ENCODE results near the gene SORCS2. TPM values are rescaled to one million over a fixed set of nuclear protein-coding genes. Genes with fewer than 3 reads are reported as not detected.

SORCS2 gene
- total RNA-seq, 1 donor from 2014 or later, result 5.2 TPM

DNA sequence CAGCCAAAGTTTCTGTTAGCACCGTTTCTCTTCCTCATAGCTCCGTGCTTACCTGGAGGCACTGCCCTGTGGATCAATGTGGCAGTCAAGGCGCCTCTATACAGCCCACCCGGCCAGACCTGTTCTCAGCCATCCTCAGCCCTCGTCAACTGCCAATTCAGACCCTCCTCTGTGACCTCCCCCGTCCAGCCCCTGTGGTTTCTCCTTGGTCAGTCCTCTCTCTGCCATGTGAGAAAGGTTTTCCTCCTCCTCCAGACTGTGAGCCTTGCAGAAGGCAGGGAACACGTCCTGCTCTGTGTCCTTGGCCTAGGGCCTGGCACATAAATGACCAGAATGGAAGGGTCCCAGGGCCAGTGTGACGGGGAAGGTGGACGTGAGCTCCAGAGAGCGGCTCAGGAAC, 417.0 kb downstream of the SORCS2 start:
- Histone ChIP-seq H3K4me1 (no peaks in the 10 kb centered on the region), H3K4me2 (no peak overlapping the region), H4K20me1 (ENCODE audit: low read depth) (no peaks in the 10 kb centered on the region), H3K4me3 (no peak overlapping the region), H3K27ac (no peak overlapping the region), H3K9ac (no peak overlapping the region), H3K79me2 (ENCODE audit: low read depth) (no peaks in the 10 kb centered on the region), H3K27me3 (no peaks in the 10 kb centered on the region), H2AFZ (replicated peaks) (no peak overlapping the region), H3K36me3 (no peaks in the 10 kb centered on the region), H3K9me3 (ENCODE audit: low read depth) (no peaks in the 10 kb centered on the region), H3F3A (ENCODE audit: low read depth) (no peaks in the 10 kb centered on the region)
- no peak overlapping the region for H3K27ac Mint-ChIP-seq
- peaks cover 6% of the 10 kb centered on the region for H3K9me3 Mint-ChIP-seq
- H3K36me3 Mint-ChIP-seq, result no peaks in the 10 kb centered on the region
- peaks cover 25% of the 10 kb centered on the region for H3K4me1 Mint-ChIP-seq
- H3K4me3 Mint-ChIP-seq, result no peak overlapping the region
- TF ChIP-seq EZH2phosphoT487 (IDR thresholded peaks at IDR 0.05) (no peak), CTCF (IDR thresholded peaks at IDR 0.05) (no peak), EZH2 (IDR thresholded peaks at IDR 0.05) (no peak)
- DNase-seq (ENCODE audit: low spot score), result no peak
- H3K27me3 Mint-ChIP-seq (ENCODE audit: insufficient read depth, low read depth), result peaks cover 5% of the 10 kb centered on the region

- H3K36me3 Mint-ChIP-seq, result no peaks in the 10 kb centered on the region
- Histone ChIP-seq H3K9me3 (ENCODE audit: low read depth) (no peaks in the 10 kb centered on the region), H3F3A (ENCODE audit: low read depth) (no peaks in the 10 kb centered on the region), H3K9ac (no peak overlapping the region), H3K4me2 (no peak overlapping the region), H3K4me1 (no peaks in the 10 kb centered on the region), H4K20me1 (ENCODE audit: low read depth) (no peaks in the 10 kb centered on the region), H3K4me3 (no peak overlapping the region), H2AFZ (replicated peaks) (no peak overlapping the region), H3K36me3 (no peaks in the 10 kb centered on the region), H3K27ac (no peak overlapping the region), H3K79me2 (ENCODE audit: low read depth) (no peaks in the 10 kb centered on the region), H3K27me3 (no peaks in the 10 kb centered on the region)
- no peak overlapping the region for H3K4me3 Mint-ChIP-seq
- TF ChIP-seq EZH2phosphoT487 (IDR thresholded peaks at IDR 0.05) (no peak), EZH2 (IDR thresholded peaks at IDR 0.05) (no peak), CTCF (IDR thresholded peaks at IDR 0.05) (no peak)
- H3K27me3 Mint-ChIP-seq (ENCODE audit: insufficient read depth, low read depth), result peaks cover 2% of the 10 kb centered on the region
- DNase-seq (ENCODE audit: low spot score), result no peak
- peaks cover 19% of the 10 kb centered on the region for H3K4me1 Mint-ChIP-seq
- peak overlapping the region; percentile 72 for H3K27ac Mint-ChIP-seq
- no peaks in the 10 kb centered on the region for H3K9me3 Mint-ChIP-seq
Measured at GRCh38 chr4:7610022-7610670, 417.8 kb downstream of the SORCS2 start.

- H3K9me3 Mint-ChIP-seq, result peaks cover 2% of the 10 kb centered on the region
- no peaks in the 10 kb centered on the region for H4K20me1 ChIP-seq (ENCODE audit: low read depth)
- no peaks in the 10 kb centered on the region for H3K27me3 ChIP-seq
- peaks cover 4% of the 10 kb centered on the region for H3K27me3 Mint-ChIP-seq (ENCODE audit: insufficient read depth, low read depth)
- no peak overlapping the region for H2AFZ ChIP-seq (replicated peaks)
- no peaks in the 10 kb centered on the region for H3K9me3 ChIP-seq (ENCODE audit: low read depth)
- no peak for DNase-seq (ENCODE audit: low spot score)
- H3F3A ChIP-seq (ENCODE audit: low read depth), result no peaks in the 10 kb centered on the region
- H3K79me2 ChIP-seq (ENCODE audit: low read depth), result no peaks in the 10 kb centered on the region
- H3K27ac ChIP-seq, result no peak overlapping the region
- H3K4me2 ChIP-seq, result no peak overlapping the region
- no peak overlapping the region for H3K27ac Mint-ChIP-seq
- no peak for TF ChIP-seq EZH2 (IDR thresholded peaks at IDR 0.05)
- no peak for TF ChIP-seq CTCF (IDR thresholded peaks at IDR 0.05)
- TF ChIP-seq EZH2phosphoT487 (IDR thresholded peaks at IDR 0.05), result no peak
- H3K4me1 Mint-ChIP-seq, result peaks cover 19% of the 10 kb centered on the region
- H3K36me3 Mint-ChIP-seq, result no peaks in the 10 kb centered on the region
- H3K4me1 ChIP-seq, result no peaks in the 10 kb centered on the region
- H3K9ac ChIP-seq, result no peak overlapping the region
- no peak overlapping the region for H3K4me3 Mint-ChIP-seq
- no peak overlapping the region for H3K4me3 ChIP-seq
- no peaks in the 10 kb centered on the region for H3K36me3 ChIP-seq
Measured at GRCh38 chr4:7610841-7611240, 418.5 kb downstream of the SORCS2 start.

Data from neural progenitor cell (in vitro differentiated cells).